Fibroblast of peridontal ligament (primary cell): ENCODE results near the gene CCR6.
"Not testable (repeated sequence)": the region's sequence is repeated elsewhere in the genome, so short reads cannot be mapped to it uniquely, and the experiment has no call there.

ENCODE experiments used
- DNase-seq: peaks from one replicate; pipeline ENCODE4 v3.0.0-alpha.2; 2010; ENCODE audit errors: extremely low read depth

The CCR6 gene

GRCh38 chr6:167168296-167168695, 45.4 kb downstream of the CCR6 start:
- DNase-seq, result not testable (repeated sequence)

- not testable (repeated sequence) for DNase-seq
Measured at GRCh38 chr6:167169867-167170266, 47.0 kb downstream of the CCR6 start.

- not testable (repeated sequence) for DNase-seq
Measured at GRCh38 chr6:167171300-167171699, 48.4 kb downstream of the CCR6 start.

- DNase-seq, result not testable (repeated sequence)
Measured at GRCh38 chr6:167172011-167172410, 49.1 kb downstream of the CCR6 start.

- not testable (repeated sequence) for DNase-seq
Measured at GRCh38 chr6:167177271-167177670, 54.4 kb downstream of the CCR6 start.

- DNase-seq, result not testable (repeated sequence)
Measured at GRCh38 chr6:167178896-167179655, 56.2 kb downstream of the CCR6 start.

- DNase-seq, result not testable (repeated sequence)
Measured at GRCh38 chr6:167180086-167180485, 57.2 kb downstream of the CCR6 start.

- DNase-seq, result not testable (repeated sequence)
Measured at GRCh38 chr6:167181351-167181750, 58.5 kb downstream of the CCR6 start.

GRCh38 chr6:167182913-167183314, 60.0 kb downstream of the CCR6 start:
- not testable (repeated sequence) for DNase-seq

GRCh38 chr6:167185101-167185500, 62.2 kb downstream of the CCR6 start:
- DNase-seq, result not testable (repeated sequence)

- not testable (repeated sequence) for DNase-seq
Measured at GRCh38 chr6:167187275-167187674, 64.4 kb downstream of the CCR6 start.
